Iris pigment epithelial cell (primary cell): ENCODE results near the gene C1orf116.

Experiments
- DNase-seq: peaks from one replicate; pipeline ENCODE4 v3.0.0-alpha.2; 2011; ENCODE audit warnings: low read depth

C1orf116 gene

GRCh38 chr1:207032528-207033017 lies at the start of gene C1orf116:
Gene C1orf116, minus strand, starts transcription at chr1:207032756. Its CDS starts 5,158 bp downstream, at chr1:207027598.
- no peak for DNase-seq

- DNase-seq: no peak
Observed at GRCh38 chr1:207081806-207082205, 49.2 kb upstream of the C1orf116 start.

DNA sequence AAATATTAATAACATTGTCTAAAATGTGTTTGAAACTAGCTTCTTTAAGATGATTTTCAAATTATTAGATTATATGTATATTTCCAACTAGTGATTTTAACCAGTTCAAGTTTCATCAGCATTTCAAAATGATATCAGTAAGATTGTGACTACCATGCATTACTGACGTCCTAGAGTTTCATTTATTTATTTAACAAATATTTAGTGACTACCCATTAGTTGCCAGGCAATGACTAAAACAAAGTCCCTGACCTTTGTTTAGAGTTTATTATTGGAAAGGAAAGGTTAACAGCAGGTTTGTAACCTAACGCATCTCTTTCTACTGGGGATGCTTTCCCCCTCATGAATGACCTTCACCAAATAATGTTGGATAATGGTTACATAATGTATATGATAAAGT lies 48.5 kb upstream of the C1orf116 start:
- DNase-seq: no peak

- DNase-seq: no peak
Observed at GRCh38 chr1:207079706-207080241, 47.2 kb upstream of the C1orf116 start.

DNA sequence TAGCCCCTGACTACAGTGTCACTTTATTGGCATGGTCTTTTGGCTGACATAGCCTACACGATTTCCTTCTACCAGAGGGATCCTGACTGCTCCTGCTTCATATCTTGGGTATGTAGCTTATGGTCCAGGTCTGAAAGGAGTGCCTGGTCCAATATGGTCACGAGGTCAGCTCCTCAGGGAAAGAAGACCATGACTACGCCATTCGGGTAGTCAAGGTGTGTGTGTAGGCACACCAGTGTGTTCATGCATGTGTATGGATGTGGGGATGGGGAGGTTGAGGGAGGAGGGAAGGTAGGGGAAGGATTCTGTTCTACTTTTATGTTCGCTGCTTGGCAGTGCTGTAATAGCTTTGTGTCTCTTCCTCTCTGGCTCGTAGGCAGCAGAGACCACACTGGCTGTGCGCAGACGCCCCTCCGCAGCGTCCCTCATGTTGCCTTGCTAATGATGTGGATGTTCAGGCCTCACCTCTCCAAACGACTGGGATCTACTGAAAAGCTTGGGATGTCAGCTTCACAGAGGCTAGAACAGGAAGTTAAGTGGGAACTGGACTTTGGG lies 46.1 kb upstream of the C1orf116 start:
- DNase-seq: no peak

DNA sequence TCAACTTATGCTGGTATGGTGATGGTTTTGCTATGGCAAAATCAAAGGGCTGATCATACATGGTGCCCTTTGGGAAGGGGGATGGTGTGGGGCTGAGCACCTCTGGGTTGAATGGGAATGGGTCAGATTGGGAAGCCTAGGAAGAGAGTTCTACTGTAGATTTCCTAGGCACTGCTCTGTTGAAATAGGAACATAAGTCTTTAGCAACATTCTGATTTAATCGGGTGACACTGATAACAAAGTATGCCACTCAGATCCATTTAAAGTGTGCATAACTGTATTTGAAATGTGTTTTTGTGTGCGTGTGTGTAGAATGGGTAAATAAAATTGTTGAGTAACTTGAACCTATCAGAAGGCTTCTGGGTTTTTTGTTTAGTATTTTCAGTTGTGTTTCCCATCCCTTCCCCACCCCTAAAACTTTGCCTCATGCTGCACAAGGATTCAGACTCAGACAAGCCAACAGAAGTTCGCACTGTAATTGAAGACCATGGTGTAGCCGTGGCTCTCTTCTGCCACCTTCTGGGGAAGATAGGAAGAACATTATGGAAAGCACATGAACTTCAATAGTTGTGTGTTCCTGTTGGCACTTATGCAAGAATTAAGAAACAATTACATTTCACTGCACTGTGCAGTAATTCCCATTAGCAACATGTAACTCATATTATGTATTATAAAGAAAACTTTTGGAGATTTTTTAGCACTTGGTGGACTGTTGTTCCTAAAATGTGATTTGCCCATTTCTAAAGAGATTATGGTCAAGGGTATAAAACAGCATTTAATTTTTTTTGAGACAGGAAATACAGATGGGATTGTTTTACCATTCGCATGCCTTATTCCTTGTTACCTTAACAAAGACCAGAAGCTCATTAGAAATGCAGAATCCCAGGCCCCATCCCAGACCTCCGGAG lies 45.2 kb upstream of the C1orf116 start:
- peak; percentile 80 for DNase-seq

- DNase-seq: no peak
Observed at GRCh38 chr1:207077012-207077411, 44.5 kb upstream of the C1orf116 start.

DNA sequence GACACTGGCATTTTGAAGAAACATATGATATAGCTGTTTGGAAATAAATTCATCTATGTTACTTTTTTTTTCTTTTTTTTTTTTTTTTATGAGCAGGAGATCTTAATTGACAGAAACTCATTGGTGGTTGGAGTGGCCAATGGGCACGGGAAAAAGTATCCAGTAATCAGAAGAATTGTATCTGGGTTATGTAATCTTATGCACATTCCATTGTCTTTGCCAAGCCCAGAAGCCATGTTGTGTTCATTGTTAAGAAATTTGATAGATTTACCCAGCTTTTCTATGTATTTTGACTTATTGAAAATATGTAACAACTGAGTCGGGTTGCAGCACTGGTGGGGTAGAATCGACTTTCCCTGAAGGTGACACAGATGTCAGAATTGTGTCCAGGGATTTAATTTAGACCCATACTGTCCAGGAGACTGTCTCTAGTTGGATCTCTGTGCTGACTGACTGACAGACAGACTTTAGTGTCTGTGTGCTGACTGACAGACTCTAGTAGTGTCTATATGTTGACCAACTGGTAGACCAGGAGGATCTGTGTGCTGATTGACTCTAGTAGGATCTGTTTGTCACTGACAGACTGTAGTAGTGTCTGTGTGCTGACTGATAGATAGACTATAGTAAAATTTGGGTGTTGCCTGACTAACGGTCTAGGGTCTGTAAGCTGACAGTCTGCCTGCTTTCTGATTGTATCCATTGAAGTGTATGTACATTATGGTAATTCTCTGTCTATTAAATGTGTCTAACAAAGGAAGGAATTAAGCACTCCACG lies 43.8 kb upstream of the C1orf116 start:
- DNase-seq: peak; percentile 40

DNA sequence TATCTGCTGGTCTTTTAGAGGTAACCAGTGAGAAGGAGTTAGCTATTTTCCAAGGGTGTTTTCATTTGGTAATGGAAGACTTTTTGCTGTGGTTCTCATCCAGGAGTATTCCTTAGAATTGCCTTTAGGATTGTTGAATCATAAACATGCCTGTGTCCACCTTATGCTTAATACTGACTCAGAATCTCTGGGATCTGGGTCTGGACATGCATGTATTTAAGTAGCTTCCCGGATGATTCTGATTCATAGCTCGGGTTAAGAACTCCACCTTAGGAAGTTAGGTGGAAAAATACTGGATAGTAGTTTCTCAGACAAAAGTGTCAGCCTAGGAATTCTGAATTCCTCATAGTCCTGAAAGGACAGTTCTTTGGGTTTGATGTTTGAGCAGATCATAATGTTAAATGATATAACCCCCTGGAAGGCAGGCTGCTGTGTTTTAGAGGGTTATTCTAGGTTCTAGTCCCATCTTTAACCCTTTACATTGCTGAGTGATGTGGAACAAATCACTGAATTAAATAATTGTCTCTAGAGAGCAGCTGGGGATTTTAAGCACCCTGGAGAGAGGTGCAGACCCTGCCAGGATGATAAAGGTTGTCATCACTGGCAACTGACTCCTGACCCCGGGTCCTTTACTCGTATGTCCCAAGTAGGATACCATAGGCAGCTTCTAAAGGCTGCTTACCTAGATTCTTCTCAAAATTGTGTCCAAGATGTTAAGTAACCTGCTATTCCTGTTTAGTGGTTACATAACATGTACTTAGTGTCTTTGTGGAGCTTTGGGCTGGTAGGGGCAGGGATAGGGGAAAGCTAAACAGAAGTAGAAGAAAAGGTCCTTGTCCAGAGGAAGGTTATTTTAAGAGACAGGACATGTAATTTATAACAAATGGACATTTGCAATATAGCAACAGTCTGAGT lies 41.6 kb upstream of the C1orf116 start:
- DNase-seq: no peak

GRCh38 chr1:207072233-207072632 lies 39.7 kb upstream of the C1orf116 start:
- no peak for DNase-seq

- DNase-seq: no peak
Observed at GRCh38 chr1:207071426-207071825, 38.9 kb upstream of the C1orf116 start.

DNA sequence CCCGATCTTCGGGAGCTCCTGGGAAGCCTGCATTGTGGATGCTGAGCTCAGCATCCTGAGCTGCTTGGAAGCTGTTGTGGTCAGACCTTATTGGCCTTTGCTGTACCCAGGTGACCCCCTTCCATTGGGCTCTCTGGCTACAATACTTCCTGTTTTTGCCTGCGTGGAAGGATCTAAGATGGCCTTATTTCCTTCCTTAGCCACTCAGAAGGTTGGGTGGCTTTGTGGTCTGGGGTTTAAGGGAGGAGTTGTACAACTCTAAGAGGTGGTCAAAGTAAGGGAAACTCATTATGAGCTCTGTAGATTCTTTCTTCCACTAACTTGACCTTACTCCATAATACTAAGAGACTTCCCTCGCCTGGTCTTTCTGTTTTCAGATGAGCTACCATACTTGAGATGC lies 38.3 kb upstream of the C1orf116 start:
- DNase-seq: no peak

DNA sequence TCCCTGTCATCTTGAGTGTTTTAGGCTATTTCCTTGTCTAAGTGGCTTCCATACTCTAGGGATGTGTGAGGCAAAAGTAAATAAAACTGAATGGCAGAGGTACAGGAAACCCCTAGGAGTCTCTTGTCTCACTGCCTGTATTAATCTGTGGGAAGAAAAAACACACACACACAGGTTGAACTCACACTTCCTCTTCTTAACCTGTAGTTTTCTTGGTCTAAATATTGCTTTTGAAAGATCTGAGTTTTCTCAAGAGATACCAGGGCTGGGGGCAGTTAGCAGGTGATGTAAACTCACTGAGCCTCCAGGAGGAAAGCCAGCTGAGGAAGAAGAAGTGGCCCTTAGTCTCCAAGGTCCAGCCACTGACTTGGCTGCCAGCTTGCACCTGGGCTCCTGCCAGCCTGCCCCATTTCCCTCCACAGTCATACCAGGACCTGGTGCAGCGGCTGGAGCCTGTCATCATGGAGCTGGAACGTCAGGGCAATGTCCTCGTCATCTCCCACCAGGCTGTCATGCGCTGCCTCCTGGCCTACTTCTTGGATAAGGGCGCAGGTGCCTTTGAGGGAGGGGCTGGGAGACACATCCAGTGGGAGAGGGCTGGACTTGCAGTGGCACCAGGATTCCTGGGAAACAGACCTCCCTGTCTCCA lies 37.4 kb upstream of the C1orf116 start:
- no peak for DNase-seq

DNA sequence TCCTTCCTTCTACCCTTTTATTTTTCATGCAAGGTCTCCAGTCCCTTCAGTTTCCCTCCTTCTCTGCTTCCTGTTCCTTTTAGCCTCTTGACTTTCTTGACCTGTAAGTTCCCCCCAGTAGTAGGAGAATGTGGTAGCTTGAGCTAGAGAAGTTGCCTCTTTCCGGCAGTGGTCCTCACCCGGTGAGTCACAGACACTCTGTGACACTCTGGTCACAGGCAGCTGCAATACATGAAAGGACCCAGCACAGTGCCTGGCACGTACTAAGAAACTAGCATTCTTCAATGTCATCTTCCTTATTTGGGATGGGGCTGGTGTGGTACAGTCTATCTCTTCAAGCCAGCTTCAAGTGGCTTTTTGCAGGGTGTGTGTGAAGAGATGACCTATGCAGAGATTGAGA lies 36.5 kb upstream of the C1orf116 start:
- DNase-seq: no peak

DNA sequence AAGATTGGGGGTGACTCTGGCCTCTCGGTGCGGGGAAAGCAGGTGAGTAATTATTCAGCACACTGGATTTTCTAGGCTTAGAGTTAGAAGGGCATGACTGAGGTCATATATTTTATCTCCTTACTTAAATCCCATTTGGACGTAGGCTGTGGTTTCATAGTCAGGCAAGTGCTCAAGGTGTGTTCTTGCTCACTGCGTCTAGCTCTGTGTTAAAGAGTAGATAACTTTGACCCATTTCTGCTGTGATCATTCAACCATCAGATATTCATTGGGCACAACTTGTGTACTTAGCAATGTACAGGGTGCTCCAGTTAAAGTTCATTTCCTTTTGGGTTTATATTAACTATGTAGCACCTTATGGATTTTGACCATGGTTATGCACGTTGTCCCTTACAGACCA lies 35.1 kb upstream of the C1orf116 start:
- no peak for DNase-seq

DNA sequence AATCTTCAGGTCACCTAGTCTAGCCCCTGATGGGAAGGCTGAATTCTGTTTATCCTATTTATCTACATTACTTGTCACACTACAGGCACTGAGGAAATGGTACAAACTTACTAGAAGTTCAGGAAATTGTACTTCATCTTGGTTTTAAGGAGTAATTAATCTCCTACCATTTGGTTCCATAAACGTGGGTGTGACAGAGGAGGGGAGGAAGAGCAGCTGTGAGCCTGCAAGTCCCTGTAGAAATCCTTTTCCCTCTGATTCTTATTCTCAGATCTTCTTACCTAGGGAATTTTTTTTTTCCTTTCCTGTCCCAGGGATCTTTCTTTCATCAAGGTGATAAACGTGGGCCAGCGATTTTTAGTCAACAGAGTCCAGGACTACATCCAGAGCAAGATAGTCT lies 34.6 kb upstream of the C1orf116 start:
- no peak for DNase-seq

DNA sequence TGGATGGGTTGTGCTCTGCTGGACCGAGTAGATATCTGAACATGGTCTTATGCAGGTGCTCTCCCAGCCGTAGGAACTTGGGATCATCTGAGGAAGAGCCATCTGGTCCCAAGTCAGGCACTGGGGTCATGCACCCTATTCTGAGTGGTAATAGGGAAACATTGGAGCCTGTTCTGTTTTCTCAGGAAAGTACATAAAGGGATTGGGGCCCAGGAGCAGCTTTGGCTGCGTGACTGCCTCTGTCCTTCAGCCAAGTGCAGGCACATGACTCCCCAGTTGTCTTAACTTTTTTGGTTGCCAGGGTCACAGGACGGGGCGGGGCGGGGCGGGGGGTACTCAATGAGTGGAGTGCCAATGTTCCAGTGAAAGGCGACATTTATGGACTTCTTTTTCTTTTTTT lies 32.0 kb upstream of the C1orf116 start:
- DNase-seq: no peak

DNA sequence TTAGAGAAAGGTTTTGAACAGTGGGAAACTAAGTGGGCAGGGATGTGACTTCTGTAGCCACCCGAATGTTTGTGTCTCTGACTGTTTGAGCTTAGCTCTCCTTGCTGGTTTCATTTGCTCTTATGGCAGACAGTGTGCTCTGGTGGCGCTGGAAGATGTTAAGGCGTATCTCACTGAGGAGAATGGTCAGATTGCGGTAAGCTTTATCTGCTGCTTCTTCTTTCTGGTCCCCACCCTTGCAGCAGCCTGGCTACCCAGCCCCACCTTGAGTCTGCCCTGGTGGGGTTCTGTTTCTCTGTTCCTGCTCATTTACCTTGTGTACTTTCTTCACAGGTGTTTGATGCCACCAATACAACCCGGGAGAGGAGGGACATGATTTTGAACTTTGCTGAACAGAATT lies 30.5 kb upstream of the C1orf116 start:
- DNase-seq: no peak

GRCh38 chr1:207062058-207062457 lies 29.5 kb upstream of the C1orf116 start:
- DNase-seq: no peak

DNA sequence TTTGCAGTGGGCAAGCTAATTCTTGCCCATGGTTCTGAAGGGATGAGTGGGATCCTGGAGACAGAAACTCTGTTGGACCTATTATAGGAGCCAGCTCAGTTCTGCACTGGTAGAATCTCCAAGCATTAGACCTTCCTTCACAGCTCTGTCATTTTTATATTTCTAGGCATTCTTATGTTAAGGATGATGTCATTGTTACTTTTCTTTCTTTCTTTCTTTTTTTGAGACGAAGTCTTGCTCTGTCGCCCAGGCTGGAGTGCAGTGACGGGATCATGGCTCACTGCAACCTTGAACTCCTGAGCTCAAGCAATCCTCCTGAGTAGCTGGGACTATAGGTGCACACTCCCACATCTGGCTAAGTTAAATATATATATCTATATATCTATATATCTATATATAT lies 28.0 kb upstream of the C1orf116 start:
- no peak for DNase-seq

GRCh38 chr1:207059881-207060280 lies 27.3 kb upstream of the C1orf116 start:
- no peak for DNase-seq
